GM21717 (cell line): Measurements from ENCODE around the gene FILIP1L.

Experiments
- ATAC-seq: cut with Tn5 transposase; IDR thresholded peaks from one replicate; pipeline ENCODE4 v1.9.1; 2021; ENCODE audit warnings: mild to moderate bottlenecking, moderate library complexity; ENCODE audit not compliant: unreplicated experiment

FILIP1L gene

DNA sequence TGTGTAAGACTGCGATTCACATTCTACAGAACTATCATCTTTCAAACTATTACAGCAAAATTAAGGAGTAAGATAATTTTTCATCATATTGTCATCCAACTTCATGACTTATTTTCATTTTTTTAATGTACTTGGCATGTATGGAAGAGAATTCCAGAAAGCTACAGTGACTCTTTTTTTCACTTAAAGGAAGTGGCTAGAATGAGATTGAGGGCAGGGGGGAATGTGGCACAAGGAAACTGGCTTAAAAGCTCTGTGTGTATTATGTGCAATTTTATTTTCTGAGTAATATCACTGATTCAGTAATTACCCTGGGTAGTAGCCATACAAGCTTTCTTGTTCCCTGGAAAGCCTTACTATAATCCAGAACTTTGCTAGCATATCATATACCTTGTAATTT lies 94.6 kb downstream of the FILIP1L start:
- no peak for ATAC-seq

DNA sequence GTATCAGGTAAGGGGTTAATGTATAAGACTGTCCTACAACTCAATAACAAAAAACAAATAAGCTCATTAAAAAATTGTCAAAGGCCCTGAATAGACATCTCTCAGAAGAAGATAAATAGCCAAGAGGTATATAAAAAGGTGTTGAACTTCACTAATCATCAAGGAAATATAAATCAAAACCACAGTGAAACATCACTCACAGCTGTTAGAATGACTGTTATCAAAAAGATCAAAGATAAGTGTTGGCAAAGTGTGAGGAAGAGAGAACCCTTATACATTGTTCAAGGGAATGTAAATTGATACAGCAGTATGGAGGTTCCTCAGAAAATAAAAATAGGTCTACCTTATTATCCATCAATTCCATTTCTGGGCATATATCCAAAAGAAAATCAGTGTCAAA lies 95.5 kb downstream of the FILIP1L start:
- ATAC-seq: no peak

GRCh38 chr3:100010087-100010417 lies 104.2 kb downstream of the FILIP1L start:
- ATAC-seq: no peak

DNA sequence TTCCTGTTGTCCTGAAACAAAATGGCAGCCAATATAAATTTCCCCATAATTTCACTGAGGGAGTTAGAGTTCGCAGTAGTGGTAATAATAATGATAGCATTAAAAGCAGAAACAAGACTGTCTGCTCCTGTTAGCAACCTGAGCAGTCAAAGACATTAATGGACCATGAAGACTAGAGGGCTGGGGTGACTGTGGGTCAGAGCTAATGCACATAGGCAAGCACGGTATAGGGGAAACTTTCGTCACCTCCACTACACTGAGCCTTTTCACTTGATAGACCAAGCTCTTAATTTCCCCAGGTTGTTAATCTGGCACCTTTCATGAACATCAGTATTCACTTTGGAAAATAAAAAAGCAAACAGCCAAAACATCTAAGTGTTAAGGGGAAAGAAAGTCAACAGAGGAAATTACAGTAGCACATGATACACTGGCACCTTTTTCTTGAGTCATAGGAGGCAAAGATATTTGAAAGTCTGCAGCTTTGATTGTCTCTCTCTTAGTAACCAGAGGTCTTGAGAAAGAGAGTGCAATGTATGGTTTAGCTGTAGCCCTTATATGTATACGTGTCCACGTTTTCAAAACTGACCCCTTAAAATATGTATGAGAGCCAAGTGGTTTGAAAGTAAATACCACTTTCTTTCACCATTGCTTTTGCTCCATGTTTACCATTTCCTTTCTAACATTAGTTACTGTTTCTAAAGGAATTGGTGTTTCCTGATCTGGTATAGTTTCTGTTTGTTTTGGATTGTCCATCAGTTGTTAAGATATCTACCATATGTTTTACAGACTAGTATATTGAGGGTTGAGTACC lies 104.8 kb downstream of the FILIP1L start:
- ATAC-seq: no peak

- no peak for ATAC-seq
These were observed 106.1 kb downstream of the FILIP1L start for GRCh38 chr3:100008081-100008698.

DNA sequence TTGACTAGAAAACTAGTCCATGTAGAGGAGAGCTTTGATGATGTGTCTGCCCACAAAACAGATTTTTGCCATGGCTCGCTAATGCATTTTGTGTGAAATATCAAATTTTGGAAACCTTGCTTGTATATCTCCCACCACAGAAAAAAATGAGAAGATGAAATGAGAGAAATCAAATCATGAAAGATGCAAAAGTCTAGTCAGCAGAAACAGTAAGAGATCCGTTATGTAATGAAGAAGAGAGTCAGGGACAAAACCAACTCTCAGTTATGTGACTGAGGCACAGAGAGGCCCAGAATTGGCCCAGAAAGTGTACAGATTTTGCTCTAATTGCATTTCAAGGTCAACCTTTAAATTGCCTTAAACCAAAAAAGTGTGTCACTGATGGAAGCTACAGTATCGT lies 107.0 kb downstream of the FILIP1L start:
- no peak for ATAC-seq

DNA sequence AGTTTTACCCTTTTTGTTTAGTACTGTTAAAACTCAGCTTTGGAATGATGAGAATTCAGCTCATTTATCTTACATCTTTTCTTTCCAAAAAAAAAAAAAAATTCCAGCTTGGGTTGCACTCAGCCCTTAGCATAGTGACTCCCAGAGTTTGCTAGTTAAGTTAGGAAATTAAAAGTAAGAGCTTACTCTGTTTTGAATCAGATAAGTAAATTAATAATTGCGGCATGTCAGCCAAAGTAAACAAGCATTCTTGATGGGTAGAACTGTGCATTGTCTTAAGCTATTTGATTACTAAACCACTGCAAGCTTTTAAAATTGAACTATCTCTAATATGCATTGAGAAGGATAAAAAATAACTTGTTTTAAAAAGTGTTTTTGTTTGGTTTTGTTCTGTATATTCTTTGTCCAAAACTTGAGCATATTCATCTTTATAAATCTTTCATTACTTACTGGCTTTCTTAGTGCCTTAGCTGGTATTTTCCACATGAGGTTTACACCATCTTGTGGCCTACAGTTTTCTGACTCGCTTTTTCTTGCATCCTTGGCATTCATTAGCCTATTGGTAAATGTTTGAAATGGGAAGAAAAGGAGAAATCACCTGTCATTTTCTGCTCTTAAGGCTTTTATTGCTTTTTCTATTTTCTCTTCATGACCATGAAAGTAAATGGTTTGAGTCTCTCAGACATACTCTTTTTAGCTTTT lies 107.6 kb downstream of the FILIP1L start:
- ATAC-seq: no peak

DNA sequence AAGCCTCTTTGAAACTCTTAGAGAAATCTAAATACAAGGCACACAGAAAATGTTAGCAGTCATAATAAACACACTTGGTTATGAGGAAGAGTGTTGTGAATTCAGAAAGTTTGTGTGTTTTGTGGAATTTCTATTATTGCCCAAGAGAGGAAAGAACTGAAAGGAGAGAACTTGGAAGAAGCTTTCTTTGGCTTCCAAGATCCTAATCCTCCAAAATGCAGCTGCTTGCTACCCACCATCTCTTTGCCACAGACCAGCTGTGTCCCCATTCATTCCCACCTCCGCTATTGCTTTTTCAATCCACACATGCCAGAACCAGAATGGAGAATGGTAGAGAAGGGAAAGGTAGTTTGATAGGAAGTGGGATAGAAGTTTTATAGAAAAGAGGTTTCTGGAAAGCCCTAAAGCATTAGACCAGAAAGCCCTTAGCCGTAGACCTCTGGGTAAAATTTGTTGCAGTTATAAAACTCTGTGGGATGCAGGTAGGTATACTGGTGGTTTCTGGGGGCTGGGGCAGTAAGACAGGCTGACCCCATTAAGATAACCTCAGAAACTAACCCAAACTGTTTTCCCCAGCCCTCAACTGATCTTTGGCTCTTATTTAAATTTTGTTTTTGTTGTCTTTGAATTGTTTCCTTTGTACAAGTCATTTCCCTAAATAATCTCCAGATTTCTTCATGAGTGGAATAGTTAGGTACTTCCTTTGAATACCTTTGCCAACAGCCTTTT lies 108.5 kb downstream of the FILIP1L start:
- no peak for ATAC-seq

- no peak for ATAC-seq
These were observed 109.4 kb downstream of the FILIP1L start for GRCh38 chr3:100004931-100005330.

DNA sequence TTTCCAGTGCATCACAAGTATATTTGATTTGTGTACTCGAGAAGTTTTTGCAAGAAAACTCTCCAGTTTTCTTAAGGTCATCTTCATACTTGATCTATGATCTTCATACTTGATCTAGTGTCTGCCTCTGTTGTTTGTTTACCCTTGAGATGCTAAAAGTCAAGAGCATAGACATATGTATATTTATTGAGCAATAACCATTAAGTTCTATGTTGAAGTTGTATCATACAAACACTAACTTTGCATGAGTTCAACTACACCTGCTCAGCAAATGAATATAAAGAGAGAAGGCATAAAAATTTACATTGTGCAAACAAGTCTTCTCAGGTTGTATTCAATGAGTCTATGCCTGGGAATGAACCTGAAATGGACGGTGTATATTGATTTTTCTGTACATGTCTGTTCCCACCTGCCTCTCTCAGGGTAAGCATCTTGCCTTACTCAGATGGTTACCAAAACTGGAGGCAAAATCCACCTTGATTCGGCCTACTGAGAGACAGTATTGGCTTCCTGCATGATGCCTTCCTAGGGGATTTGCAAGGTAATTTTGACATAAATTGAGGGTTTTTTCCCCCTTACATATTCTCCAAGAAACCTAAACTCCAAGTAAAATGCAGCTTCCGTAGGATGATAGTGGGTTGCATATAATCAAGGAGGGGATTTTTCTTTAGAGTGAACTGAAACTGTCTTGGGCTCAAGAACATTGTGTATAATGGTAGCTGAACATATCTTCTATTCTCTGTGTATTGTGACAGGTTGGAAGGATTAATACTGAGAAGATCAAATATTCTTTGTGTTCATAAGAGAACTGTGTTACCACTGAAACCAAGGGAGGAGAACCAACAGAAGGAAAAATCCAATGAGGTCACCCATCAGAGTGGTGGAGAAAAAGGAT lies 110.4 kb downstream of the FILIP1L start:
- ATAC-seq: no peak

DNA sequence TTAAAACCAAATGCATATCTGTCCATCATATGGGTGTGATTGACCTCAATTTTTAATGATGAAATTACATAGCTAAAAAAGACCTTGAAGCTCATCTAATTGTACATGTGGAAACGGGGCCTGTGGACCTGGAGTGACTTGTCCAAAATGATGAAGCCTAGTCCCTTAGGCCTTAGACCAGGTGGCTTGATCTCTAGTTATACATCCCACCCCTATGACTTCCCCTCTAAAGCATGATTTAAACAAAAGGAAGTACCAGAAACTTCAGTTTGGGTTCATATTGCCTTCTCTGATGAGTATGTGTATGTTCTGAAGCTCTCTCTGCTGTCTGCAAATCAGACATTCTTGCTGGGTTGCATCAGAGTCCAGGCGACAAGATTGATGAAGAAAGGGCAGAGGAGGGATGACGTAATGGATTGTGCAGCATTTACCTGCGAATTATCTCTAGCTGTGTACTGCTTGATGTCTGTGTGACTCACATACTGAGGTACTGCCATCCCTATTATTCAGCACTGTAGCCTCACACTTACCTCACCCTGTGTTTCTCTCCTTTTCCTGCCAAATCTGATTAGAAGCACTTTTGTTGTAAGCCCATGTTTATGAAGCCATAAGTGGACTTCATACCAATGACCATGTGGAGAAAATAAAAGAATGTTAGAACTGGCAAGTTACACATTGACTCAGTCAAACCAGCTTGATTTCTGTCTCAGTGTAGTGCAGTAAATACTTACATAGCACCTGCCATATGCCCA lies 111.5 kb downstream of the FILIP1L start:
- ATAC-seq: no peak

GRCh38 chr3:100001526-100002270 lies 112.6 kb downstream of the FILIP1L start:
- no peak for ATAC-seq

DNA sequence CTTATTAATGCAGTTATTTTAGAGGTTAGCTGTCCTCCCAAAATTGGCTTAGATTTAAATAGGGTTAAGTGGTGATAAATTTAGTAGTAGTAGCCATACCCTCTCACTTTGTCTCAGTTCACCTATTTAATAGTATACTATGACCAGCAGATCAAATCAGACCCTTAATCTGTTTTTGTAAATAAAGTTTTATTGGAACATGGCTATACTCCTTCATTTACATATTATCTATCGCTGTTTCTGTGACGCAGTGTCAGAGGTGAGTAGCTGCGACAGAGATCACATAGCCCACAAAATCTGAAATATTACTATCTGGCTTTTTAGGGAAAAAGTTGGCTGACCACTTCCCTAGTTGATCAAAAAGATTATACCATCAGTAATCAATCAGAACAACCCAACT lies 113.2 kb downstream of the FILIP1L start:
- no peak for ATAC-seq

DNA sequence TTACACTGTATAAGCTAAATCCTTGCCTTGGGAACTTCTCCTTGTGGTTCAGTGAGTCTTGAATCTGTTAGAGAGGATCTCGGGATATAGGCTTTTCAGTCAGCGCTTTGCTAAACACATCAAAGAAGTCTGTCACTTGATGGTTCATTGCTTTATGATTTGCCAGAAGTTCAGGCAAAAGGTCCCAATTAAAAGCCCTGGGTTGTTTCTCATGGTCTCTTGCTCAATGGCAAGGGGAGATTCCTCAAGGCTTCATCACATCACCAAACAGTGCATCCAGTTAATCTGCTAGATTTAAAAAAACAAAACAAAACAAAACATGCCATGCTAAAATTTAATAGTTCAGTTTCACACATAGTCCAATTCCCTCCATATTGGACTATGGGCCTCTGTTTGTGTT lies 114.8 kb downstream of the FILIP1L start:
- ATAC-seq: no peak

DNA sequence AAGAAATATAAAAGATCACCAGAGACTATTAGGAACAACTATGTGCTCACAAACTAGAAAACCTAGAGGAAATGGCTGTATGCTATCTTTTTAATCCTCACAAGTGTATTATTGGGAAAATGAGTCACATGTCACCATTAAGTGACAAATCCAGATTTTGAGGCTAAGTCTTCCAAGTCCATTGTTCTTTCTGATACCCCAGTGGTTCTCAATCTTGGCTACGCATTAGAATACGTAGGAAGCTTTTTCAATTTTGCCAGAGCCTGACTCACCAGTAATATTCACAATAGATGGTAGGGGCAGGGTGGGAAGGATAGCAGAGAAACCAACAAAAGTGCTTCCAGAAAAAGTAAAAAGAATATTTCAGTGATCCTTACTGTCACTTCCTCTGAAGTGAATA lies 117.0 kb downstream of the FILIP1L start:
- no peak for ATAC-seq

GRCh38 chr3:99990179-99990578 lies 124.1 kb downstream of the FILIP1L start:
- no peak for ATAC-seq

GRCh38 chr3:99984668-99985067 lies 129.6 kb downstream of the FILIP1L start:
- no peak for ATAC-seq

DNA sequence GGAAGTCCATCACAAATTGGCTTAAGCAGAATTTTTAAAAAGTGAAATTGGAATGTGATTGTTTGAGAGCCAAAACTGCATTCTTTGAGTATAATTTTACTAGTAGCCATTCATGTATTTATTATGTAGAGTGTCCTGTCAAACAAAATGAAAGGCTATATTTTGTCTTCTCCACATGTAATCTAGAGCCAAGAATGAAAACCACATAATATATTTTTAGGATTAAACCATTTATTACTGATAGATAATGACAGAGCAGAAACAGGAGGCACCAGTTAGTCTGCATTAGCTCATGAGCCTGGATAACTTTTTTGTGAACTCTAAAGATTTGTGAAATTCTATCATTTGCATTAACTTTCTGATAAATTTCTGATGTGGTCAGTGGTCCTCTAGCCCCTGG lies 130.2 kb downstream of the FILIP1L start:
- ATAC-seq: no peak

DNA sequence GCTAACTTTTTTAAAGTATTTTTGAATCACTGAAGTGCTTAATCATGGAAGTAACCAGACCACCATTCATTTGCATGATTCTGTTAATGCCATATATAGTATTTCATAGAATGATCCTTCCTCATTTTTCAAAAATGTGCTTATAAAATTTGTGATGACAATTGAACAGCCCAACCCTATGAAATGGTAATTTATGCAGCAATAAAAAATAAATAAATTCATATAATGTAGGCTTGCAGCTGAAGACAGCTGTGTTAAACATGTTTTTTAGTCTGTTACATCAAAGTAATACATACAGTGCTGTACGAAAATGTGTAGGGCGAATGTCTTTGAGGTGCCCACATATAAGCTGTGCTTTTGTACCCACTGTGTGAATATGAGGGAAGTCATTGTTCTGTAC lies 131.7 kb downstream of the FILIP1L start:
- ATAC-seq: no peak
